Measurements from ENCODE around the gene CD63.

CD63 gene

GRCh38 chr12:55738123-55739024 lies 9.6 kb upstream of the CD63 start:
- peak; percentile 60 for DNase-seq

GRCh38 chr12:55737581-55738122 lies 8.8 kb upstream of the CD63 start:
- no peak for DNase-seq

GRCh38 chr12:55736780-55737580 lies 8.2 kb upstream of the CD63 start:
- DNase-seq = peak; percentile 30

- DNase-seq = no peak
Measured at GRCh38 chr12:55736076-55736475, 7.3 kb upstream of the CD63 start.

- no peak for DNase-seq
Measured at GRCh38 chr12:55734595-55734994, 5.8 kb upstream of the CD63 start.

- no peak for DNase-seq
Measured at GRCh38 chr12:55733858-55734257, 5.0 kb upstream of the CD63 start.

GRCh38 chr12:55733021-55733555 lies 4.3 kb upstream of the CD63 start:
- no peak for DNase-seq

- no peak for DNase-seq
Measured at GRCh38 chr12:55732288-55732687, 3.5 kb upstream of the CD63 start.

GRCh38 chr12:55729819-55730818 lies 1.3 kb upstream of the CD63 start:
- no peak for DNase-seq

GRCh38 chr12:55728186-55728938 lies 447 bp downstream of the CD63 start:
- DNase-seq = peak; percentile 10

GRCh38 chr12:55727643-55728185 lies 1.1 kb downstream of the CD63 start:
- no peak for DNase-seq

GRCh38 chr12:55726971-55727370 lies 1.8 kb downstream of the CD63 start:
- DNase-seq = no peak

GRCh38 chr12:55725556-55725955 lies 3.3 kb downstream of the CD63 start:
- no peak for DNase-seq

- no peak for DNase-seq
Measured at GRCh38 chr12:55724940-55725309, 3.9 kb downstream of the CD63 start.

GRCh38 chr12:55724226-55724939 lies 4.4 kb downstream of the CD63 start:
- DNase-seq = peak; percentile 55

GRCh38 chr12:55723516-55724225 lies 5.1 kb downstream of the CD63 start:
- no peak for DNase-seq

- DNase-seq = no peak
Measured at GRCh38 chr12:55722948-55723347, 5.9 kb downstream of the CD63 start.

- DNase-seq = no peak
Measured at GRCh38 chr12:55721601-55722213, 7.1 kb downstream of the CD63 start.

GRCh38 chr12:55720894-55721444 lies 7.8 kb downstream of the CD63 start:
- DNase-seq = no peak

Data from activated effector memory CD4-positive, alpha-beta T cell treated with Interleukin-2 at 50 U/mL for 16 hours (primary cell).